BE2C (cell line): Measurements from ENCODE around the gene NUP58.

Experiments used
- DNase-seq: peaks from one replicate; pipeline ENCODE4 v3.0.0-alpha.2; 2020
- H3K27me3 ChIP-seq: fragments of 250-450 bp; sonication (Bioruptor Pico); 2 replicates; pipeline ENCODE4 v1.5.1; 2020; ENCODE audit warnings: mild to moderate bottlenecking
- H3K36me3 ChIP-seq: fragments of 250-450 bp; sonication (Bioruptor Pico); 2 replicates; pipeline ENCODE4 v1.5.1; 2020; ENCODE audit warnings: mild to moderate bottlenecking
- H3K4me1 ChIP-seq: fragments of 250-450 bp; sonication (Bioruptor Pico); 2 replicates; pipeline ENCODE4 v1.5.1; 2020
- H3K4me3 ChIP-seq: 2 replicates; pipeline ENCODE4 v1.5.1; 2011; ENCODE audit warnings: low read depth, low read length
- H3K9me3 ChIP-seq: fragments of 250-450 bp; sonication (Bioruptor Pico); 2 replicates; pipeline ENCODE4 v1.5.1; 2020
- TF ChIP-seq, protein P1 (sequence below): IDR thresholded peaks from 2 replicates; pipeline ENCODE4 v1.5.1; 2012; ENCODE audit warnings: mild to moderate bottlenecking, low read depth, low read length

The NUP58 gene

DNA sequence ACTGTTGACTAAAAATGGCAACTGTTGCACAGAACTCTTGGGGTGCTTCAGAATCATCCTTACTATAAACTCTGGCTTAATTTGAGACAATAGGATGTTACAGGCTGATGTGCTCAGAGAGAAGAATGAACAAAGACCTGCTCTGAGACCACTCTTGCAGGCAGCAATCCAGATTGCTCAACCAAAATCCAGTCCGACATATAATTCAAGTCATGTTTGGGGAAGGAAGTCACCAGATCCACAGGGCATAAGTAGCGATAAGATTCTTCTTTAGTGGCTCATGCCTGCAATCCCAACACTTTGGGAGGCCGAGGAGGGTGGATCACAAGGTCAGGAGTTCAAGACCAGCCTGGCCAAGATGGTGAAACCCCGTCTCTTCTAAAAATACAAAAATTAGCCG, 34.7 kb upstream of the NUP58 start:
- H3K9me3 ChIP-seq: no peaks in the 10 kb centered on the region
- TF ChIP-seq, protein P1, sequence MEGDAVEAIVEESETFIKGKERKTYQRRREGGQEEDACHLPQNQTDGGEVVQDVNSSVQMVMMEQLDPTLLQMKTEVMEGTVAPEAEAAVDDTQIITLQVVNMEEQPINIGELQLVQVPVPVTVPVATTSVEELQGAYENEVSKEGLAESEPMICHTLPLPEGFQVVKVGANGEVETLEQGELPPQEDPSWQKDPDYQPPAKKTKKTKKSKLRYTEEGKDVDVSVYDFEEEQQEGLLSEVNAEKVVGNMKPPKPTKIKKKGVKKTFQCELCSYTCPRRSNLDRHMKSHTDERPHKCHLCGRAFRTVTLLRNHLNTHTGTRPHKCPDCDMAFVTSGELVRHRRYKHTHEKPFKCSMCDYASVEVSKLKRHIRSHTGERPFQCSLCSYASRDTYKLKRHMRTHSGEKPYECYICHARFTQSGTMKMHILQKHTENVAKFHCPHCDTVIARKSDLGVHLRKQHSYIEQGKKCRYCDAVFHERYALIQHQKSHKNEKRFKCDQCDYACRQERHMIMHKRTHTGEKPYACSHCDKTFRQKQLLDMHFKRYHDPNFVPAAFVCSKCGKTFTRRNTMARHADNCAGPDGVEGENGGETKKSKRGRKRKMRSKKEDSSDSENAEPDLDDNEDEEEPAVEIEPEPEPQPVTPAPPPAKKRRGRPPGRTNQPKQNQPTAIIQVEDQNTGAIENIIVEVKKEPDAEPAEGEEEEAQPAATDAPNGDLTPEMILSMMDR: no peak
- H3K27me3 ChIP-seq: no peaks in the 10 kb centered on the region
- no peak overlapping the region for H3K4me3 ChIP-seq
- DNase-seq: no peak
- no peaks in the 10 kb centered on the region for H3K4me1 ChIP-seq
- peaks cover 20% of the 10 kb centered on the region for H3K36me3 ChIP-seq

DNA sequence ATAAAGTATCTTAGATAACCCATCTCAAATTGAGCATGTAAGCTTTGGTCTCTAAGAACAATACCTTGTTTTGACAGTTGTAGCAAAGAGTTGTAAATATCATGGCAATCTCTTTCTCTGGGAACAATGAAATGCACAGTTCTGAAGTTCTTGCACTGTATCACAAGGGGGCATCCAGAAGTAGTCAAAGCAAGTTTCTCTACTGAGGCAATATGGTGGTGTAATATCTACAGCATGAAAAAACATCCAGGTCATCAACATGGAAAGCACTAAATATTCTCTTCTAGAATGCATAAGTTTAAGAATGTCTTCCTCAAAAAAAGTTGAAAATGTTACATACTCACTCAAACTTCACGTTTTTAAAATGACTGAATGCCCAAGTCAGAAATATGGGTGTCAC, 33.7 kb upstream of the NUP58 start:
- no peaks in the 10 kb centered on the region for H3K4me1 ChIP-seq
- peaks cover 20% of the 10 kb centered on the region for H3K36me3 ChIP-seq
- no peak for DNase-seq

DNA sequence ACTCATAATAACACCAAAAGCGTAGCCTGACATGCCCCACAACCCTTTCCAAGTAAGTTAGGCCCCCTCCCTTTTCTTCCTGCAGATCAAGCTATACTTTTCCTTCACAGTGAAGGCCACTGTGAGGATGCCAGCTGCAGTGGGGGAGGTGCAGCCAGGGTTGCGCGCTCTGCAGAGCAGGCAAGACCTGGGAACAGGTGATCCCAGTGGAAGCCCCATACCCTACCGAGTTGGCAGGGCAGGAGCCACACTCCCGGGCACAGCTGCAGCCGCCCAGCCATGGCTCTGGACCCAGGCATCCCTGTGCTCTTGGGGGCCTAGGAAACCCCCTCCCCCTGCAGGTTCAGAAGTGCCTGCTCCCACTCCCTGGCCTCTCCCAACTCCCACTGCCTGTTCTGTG, 32.9 kb upstream of the NUP58 start:
- TF ChIP-seq, protein P1: no peak
- H3K4me3 ChIP-seq: no peak overlapping the region
- H3K36me3 ChIP-seq: peaks cover 22% of the 10 kb centered on the region
- H3K4me1 ChIP-seq: no peaks in the 10 kb centered on the region
- no peaks in the 10 kb centered on the region for H3K27me3 ChIP-seq
- no peaks in the 10 kb centered on the region for H3K9me3 ChIP-seq
- DNase-seq: no peak

More for the DNA sequence above, 33.7 kb upstream of the NUP58 start:
- TF ChIP-seq, protein P1: peak; percentile 43
- Histone ChIP-seq H3K9me3 (no peaks in the 10 kb centered on the region), H3K27me3 (no peaks in the 10 kb centered on the region), H3K4me3 (no peak overlapping the region)

DNA sequence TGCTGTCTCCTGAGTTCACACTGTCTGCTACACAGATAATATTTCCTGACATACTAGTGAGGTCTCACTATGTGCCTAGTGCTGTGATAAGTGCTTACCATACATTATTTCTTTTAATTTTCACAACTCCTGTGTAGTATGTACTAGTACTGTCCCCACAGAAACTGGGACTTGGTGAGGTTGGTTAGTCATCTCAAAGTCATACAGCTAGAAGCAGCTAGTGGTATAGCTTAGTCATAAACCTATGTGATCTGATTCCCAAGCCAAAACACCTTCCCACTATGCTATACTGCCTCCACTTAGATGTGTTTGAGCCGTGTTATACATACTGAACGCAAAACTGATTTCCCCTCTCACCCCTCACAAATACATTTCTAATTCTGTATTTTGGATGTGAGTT, 24.7 kb upstream of the NUP58 start:
- Histone ChIP-seq H3K36me3 (peaks cover 10% of the 10 kb centered on the region), H3K4me1 (no peaks in the 10 kb centered on the region), H3K4me3 (no peak overlapping the region), H3K9me3 (no peaks in the 10 kb centered on the region), H3K27me3 (no peaks in the 10 kb centered on the region)
- DNase-seq: no peak
- TF ChIP-seq, protein P1: no peak

DNA sequence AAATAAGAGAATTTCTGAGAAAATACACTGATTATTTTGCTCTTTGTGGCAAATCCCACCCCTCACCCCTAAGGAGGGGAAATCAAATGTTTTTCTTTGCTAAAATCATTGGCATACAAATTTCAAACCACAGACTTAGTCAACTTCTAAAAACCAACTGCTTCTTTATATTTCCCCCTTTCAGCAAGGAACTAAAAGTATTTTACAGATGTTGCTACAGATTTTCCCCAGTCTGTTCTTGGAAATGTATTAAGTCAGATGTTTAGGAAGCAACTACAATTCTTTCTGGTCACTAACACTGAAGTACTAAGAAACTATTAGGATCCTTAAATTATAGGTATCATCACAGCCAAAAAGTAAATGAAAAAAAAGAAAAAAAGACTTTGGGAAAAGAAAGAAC, 21.0 kb upstream of the NUP58 start:
- no peaks in the 10 kb centered on the region for H3K27me3 ChIP-seq
- no peaks in the 10 kb centered on the region for H3K4me1 ChIP-seq
- no peak overlapping the region for H3K4me3 ChIP-seq
- TF ChIP-seq, protein P1: no peak
- no peaks in the 10 kb centered on the region for H3K9me3 ChIP-seq
- DNase-seq: no peak
- no peaks in the 10 kb centered on the region for H3K36me3 ChIP-seq

DNA sequence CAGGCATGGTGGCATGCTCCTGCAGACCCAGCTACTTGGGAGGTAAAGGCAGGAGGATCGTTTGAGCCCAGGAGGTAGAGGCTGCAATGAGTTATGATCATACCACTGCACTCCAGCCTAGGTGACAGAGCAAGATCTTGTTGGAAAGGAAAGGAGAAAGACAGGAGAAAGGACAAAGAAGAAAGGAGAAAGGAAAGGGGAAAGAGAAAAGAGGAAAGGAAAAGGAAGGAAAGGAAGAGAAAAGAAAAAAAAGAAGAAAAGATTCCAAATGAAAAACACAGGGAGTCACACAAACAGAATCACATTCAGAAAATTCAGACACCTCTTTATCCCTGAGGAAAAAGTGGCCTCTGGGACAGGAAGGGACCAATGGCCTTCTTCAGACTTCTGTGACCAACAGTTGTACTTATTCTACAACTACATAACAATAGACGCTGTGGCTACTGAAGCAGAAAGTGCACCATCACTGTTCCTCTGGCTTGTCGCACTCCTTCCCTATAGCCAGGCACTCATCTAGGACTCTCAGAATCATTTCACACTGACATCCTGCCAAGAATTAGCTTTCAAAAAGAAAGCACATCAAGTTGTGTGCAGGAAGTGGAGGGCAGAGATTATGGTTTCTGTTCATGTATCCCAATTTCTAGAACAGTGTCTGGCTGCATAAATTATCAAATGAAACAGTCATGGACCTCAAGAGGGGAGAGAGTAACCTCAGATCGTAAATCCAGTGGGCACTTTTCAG, 20.1 kb upstream of the NUP58 start:
- no peak overlapping the region for H3K4me3 ChIP-seq
- no peak for DNase-seq
- H3K36me3 ChIP-seq: no peaks in the 10 kb centered on the region
- no peaks in the 10 kb centered on the region for H3K4me1 ChIP-seq
- H3K9me3 ChIP-seq: no peaks in the 10 kb centered on the region
- H3K27me3 ChIP-seq: no peaks in the 10 kb centered on the region
- TF ChIP-seq, protein P1: no peak
